Stimulated activated CD4-positive, alpha-beta T cell treated with anti-CD3 and anti-CD28 coated beads, Interleukin-4, amount 100 ng/mL, for 4 hours (primary cell): ENCODE results near the gene MARCHF9.

ENCODE experiments used
- DNase-seq, 2 experiments: peaks; one replicate each; pipeline ENCODE4 v3.0.0-alpha.2; 2020

The MARCHF9 gene

DNA sequence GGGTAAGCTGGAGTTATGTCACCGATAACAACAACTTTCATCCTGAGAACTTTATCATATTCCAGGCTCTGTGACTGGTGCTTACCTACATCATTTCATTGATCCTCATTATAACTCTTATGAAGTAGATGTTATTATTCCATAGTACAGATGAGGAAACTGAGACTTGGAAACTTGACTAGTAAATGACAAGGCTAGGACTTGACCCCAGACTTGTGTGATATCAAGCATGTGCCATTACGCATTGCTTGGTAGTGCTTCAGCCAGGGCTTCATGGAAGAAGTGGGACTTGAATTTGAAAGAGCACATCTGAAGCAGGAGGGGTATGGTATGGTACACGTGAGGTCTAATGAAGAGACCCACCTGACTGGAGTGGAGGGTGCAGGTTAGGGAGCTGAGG lies 51.8 kb downstream of the MARCHF9 start:
- DNase-seq, result no peak

DNA sequence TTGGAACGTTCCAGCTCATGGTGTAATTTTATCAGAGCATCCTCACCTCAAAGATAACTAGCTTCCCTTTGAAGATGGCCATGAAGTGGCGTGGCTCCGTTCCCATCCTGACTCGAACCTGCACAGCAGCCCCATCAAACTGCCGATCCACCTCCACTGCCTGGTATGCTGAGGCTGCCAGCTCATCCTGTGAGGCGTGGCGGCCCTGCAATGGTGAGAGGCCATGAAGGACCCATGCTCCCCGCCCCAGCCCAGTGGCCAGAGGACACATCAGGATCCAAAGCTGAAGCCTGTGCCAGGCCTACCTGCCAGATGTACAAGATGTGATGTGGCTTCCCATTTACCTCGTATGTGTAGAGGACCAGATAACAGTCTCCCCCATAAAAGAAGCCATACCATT lies 52.4 kb downstream of the MARCHF9 start:
- DNase-seq, result no peak

GRCh38 chr12:57808351-57808750 lies 53.4 kb downstream of the MARCHF9 start:
- DNase-seq, result no peak

DNA sequence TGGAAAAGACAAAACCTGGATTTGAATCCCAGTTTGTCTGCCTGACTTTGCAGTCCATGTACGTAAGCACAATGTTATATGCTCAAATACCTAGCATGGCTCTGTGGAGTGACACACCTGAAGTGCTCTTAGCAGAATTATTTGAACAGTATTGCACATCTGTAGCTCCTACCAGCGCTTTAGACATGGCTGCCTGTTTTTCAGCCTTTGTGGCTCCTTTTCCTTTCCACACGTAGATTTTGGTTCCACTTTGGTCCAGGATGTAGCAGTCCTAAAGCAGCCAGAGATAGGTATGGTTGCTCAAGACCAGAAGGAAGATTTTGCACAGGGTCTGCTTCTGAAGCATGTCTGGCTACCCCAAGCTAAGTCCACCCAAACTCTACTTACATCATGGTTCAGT lies 54.5 kb downstream of the MARCHF9 start:
- no peak for DNase-seq
